Measurements from ENCODE around the gene NPB. TPM values are rescaled to one million over a fixed set of nuclear protein-coding genes. Genes with fewer than 3 reads are reported as not detected.

Gene NPB
- polyA plus RNA-seq, 12 donors = 0.14 to 0.81 (median 0.49) TPM; not detected in 2

DNA sequence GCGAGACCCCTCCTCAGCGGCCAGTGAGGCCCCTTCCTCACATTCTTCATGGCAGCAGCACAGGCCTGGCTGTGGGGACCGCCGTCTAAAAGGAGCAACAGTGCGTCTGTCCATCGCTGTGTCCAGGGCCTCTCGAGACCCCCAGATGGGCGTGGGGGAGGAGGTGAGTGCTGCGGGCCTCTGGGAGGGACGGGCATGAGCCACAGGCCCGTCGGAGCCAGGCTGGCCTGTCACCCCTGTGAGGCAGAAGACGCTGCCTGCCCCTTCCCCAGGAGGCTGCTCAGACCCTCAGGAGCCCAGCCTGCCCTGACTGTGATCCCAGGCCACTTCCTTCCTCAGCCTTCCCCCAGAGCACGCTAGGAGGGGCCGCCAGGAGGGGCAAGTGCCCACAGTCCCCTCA lies 37.2 kb downstream of the NPB start:
- no peak for DNase-seq

GRCh38 chr17:81939881-81940385 lies 37.9 kb downstream of the NPB start:
- no peak for DNase-seq

GRCh38 chr17:81940538-81941483 lies 38.8 kb downstream of the NPB start:
- no peak for DNase-seq

DNA sequence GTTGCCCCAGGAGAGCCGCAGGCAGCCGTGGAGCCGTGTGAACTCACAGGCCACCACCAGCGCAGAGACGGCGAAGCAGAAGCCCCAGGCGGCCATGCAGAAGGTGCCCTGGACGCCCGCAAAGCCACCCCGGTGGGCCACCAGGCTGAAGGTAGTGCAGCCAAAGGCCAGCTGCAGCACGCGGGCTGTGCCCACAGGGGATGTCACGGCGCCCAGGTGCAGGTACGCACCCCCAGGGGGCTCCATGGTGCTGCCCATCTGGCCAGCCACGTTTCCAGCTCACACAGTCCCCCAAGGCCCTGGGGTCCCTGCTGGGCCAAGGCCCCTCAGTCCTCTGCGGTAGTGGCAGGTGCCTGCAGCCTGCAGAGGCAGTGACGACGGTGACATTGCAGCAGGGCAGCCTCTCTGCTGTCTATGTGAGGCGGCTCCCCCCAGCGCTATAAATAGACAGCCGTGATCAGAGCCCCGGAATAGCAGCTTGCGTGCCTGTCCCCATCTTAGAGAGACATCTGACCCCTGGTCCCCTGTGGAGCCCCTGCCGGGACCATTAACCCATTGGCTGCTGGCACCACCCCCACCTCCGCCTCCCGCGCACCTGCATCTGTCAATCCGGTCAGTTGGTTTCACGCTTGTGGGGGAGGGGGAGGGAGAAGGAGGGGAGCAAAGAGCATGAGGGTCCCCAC lies 39.6 kb downstream of the NPB start:
- no peak for DNase-seq

DNA sequence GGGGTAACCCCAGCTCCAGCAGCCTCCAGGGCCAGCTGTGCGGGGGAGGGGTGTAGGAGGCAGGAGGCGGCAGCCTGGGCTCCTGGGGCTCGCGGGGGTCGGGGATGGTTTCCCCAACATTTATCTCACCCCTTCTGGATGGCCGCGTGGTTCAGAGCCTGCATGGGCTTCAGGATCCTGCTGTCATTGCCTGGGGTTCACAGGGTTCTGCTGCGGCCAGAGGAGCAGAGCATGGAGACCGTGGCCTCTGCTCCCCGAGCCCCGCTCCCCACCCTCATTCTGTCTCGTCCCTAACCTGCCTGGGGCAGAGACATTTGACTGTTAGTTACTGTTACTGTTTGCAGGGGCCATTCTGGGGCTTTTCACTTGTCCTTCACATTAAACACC lies 40.1 kb downstream of the NPB start:
- no peak for DNase-seq

DNA sequence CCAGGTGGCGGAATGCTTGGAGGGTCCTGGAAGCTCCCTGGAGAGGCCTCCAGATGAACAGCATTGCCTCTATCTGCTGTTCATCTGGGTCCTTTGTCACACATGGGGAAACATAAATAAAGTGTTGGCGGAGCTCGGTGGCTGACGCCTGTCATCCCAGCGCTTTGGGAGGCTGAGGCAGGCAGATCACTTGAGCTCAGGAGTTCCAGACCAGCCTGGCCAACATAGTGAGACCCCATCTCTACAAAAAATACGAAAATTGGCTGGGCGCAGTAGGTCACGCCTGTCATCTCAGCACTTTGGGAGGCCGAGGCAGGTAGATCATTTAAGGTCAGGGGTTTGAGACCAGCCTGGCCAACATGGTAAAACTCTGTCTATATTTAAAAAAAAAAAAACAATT lies 42.8 kb downstream of the NPB start:
- DNase-seq = no peak

DNA sequence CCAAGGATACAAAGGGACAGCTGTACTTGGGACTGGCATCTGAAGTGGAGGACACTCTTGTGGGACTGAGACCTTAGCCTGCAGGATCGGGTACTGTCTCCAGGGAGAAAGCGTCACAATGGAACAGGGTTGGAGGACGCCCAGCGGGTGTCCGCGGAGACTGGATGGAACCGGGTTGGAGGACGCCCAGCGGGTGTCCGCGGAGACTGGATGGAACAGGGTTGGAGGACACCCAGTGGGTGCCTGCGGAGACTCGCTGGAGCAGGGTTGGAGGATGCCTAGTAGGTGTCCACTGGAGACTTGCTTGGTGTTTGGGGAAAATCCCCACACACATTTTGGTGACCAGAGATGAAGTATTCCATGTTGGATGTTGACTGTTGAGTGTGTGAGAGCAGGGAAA lies 45.2 kb downstream of the NPB start, which contains the start of gene MYADML2:
Gene MYADML2 (minus strand): TSS at position 45 of the 400 bp plus-strand sequence. CDS start 5,492 bp downstream, outside the sequence.
- no peak for DNase-seq

DNA sequence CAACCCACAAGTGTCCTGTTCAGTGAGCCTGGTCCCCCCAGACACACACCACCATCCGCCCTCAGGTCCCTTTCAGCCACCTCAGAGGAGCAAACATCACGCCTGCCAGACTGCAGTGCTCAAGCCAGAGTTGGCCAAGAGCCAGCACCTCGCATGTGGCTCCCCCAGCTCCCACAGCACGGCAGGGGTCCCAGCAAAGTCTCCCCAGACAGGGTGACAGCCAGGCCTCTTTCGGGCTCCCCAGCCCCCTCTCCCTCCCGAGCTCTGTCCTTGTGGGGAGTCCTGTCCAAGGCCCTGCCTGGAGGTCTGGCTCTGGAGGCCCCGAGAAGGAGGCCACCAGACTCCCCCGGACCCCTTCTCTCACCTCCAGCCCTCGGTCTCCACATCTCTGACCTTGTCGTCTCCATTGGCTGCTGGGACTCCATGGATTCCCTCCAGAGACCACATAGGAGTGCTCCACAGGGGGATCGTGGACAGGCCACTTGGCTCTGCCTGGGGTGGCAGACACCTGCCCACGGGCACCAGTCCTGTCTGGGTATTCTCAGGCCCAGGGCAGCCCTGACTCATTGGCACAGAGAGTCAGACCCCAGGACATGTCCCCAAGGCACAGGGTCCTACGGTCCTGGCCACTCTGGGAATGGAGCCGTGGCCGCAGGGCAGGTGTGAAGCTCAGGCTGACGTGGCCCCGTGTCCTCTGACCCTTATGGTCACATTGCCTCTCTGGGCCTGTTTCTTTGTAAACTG lies 46.8 kb downstream of the NPB start:
- DNase-seq = no peak

- no peak for DNase-seq
These were observed 48.5 kb downstream of the NPB start for GRCh38 chr17:81950501-81950900.

DNA sequence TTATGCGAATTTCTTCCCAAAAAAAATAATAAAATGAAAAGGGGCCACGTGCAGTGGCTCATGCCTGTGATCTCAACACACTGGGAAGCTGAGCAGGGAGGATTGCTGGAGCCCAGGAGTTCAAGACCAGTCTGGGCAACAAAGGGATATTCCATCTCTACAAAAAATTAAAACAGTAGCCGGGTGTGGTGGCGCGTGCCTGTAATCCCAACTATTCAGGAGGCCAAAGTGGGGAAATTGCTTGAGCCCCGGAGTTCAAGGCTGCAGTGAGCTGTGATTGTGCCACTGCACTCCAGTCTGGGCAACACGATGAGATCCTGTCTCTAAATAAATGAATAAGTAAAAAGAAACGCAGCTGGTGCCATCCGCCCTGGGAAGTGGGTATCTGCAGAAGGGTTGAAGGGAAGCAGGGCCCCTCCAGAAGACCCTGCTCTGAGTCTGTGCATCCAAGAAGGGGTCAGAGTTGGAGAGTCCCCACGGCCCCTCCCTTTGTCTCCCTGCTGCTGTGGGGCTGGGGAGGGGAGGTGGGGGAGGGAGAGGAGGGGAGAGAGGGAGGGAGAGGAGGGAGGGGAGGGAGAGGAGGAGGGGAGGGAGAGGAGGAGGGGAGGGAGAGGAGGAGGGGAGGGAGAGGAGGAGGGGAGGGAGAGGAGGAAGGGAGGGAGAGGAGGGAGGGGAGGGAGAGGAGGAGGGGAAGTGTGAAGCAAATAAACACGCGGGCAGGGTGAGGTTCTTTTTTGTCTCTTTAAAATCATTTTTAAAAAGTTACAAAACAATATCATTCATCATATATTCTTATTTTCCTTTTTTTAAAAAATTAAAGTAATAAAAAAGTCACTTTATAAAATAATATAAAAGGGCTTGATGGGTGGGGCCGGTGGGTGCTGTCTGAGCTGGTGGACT lies 50.0 kb downstream of the NPB start:
- no peak for DNase-seq

Other genes with a start within 250 kb of the NPB start
- 1 to 10 TPM in 10 of 12 donors, not detected in 2; 1.4 to 7.6 (median 3.1) TPM for gene PDE6G, start 245.7 kb upstream of the NPB start, polyA plus RNA-seq (ENCODE audit: insufficient read length in 12 of 12)
- 10 to 100 TPM in 3 of 12 donors, 1 to 10 TPM in 8, not detected in 1; 7.0 to 18.7 (median 8.1) TPM for gene OXLD1, start 235.6 kb upstream of the NPB start, polyA plus RNA-seq (ENCODE audit: insufficient read length in 12 of 12)
- gene CCDC137, start 235.5 kb upstream of the NPB start, polyA plus RNA-seq (ENCODE audit: insufficient read length in 12 of 12) = 10 to 100 TPM in 10 of 12 donors, 1 to 10 TPM in 1, not detected in 1; 9.3 to 23.9 (median 12.6) TPM
- gene ARL16, start 218.4 kb upstream of the NPB start, polyA plus RNA-seq (ENCODE audit: insufficient read length in 12 of 12) = 10 to 100 TPM in 11 of 12 donors, not detected in 1; 21.2 to 39.2 (median 30.1) TPM
- 10 to 100 TPM in 11 of 12 donors, not detected in 1; 43.4 to 93.4 (median 50.8) TPM for gene HGS, start 218.2 kb upstream of the NPB start, polyA plus RNA-seq (ENCODE audit: insufficient read length in 12 of 12)
- 100 to 1,000 TPM in 1 of 12 donors, 10 to 100 TPM in 10, not detected in 1; 28.6 to 123 (median 48.1) TPM for gene MRPL12, start 198.9 kb upstream of the NPB start, polyA plus RNA-seq (ENCODE audit: insufficient read length in 12 of 12)
- gene SLC25A10, start 190.0 kb upstream of the NPB start, polyA plus RNA-seq (ENCODE audit: insufficient read length in 12 of 12) = 10 to 100 TPM in 1 of 12 donors, 1 to 10 TPM in 10, not detected in 1; 1.2 to 22.7 (median 2.9) TPM
- under 1 TPM in 4 of 12 donors, not detected in 8; 0.18 to 0.33 (median 0.22) TPM for gene GCGR, start 98.1 kb upstream of the NPB start, polyA plus RNA-seq (ENCODE audit: insufficient read length in 12 of 12)
- 100 to 1,000 TPM in 3 of 12 donors, 10 to 100 TPM in 8, not detected in 1; 73.5 to 264 (median 95.5) TPM for gene MCRIP1, start 68.9 kb upstream of the NPB start, polyA plus RNA-seq (ENCODE audit: insufficient read length in 12 of 12)
- gene PPP1R27, start 67.2 kb upstream of the NPB start, polyA plus RNA-seq (ENCODE audit: insufficient read length in 12 of 12) = 10 to 100 TPM in 11 of 12 donors, not detected in 1; 10.9 to 61.9 (median 26.1) TPM
- gene P4HB, start 41.7 kb upstream of the NPB start, polyA plus RNA-seq (ENCODE audit: insufficient read length in 12 of 12) = 100 to 1,000 TPM in 11 of 12 donors, not detected in 1; 346 to 655 (median 404) TPM
- gene ARHGDIA, start 30.9 kb upstream of the NPB start, polyA plus RNA-seq (ENCODE audit: insufficient read length in 12 of 12) = 100 to 1,000 TPM in 11 of 12 donors, not detected in 1; 114 to 310 (median 158) TPM
- 100 to 1,000 TPM in 1 of 12 donors, 10 to 100 TPM in 11; 45.6 to 887 (median 57.3) TPM for gene ALYREF, start 10.7 kb upstream of the NPB start, polyA plus RNA-seq (ENCODE audit: insufficient read length in 12 of 12)
- 100 to 1,000 TPM in 2 of 12 donors, 10 to 100 TPM in 9, not detected in 1; 52.4 to 123 (median 89.3) TPM for gene ANAPC11, start 10.5 kb upstream of the NPB start, polyA plus RNA-seq (ENCODE audit: insufficient read length in 12 of 12)
- 10 to 100 TPM in 6 of 12 donors, 1 to 10 TPM in 5, not detected in 1; 8.1 to 17.0 (median 10.0) TPM for gene PCYT2, start 9.2 kb downstream of the NPB start, polyA plus RNA-seq (ENCODE audit: insufficient read length in 12 of 12)
- 10 to 100 TPM in 2 of 12 donors, 1 to 10 TPM in 9, not detected in 1; 4.1 to 15.8 (median 6.4) TPM for gene SIRT7, start 15.9 kb downstream of the NPB start, polyA plus RNA-seq (ENCODE audit: insufficient read length in 12 of 12)
- 10 to 100 TPM in 11 of 12 donors, not detected in 1; 11.0 to 17.4 (median 13.7) TPM for gene MAFG, start 25.5 kb downstream of the NPB start, polyA plus RNA-seq (ENCODE audit: insufficient read length in 12 of 12)
- 100 to 1,000 TPM in 1 of 12 donors, 10 to 100 TPM in 10, not detected in 1; 46.4 to 100 (median 58.3) TPM for gene PYCR1, start 35.1 kb downstream of the NPB start, polyA plus RNA-seq (ENCODE audit: insufficient read length in 12 of 12)
- gene MYADML2, start 45.0 kb downstream of the NPB start, polyA plus RNA-seq (ENCODE audit: insufficient read length in 12 of 12) = 10 to 100 TPM in 9 of 12 donors, 1 to 10 TPM in 2, not detected in 1; 6.0 to 35.9 (median 18.5) TPM
- 1 to 10 TPM in 10 of 12 donors, not detected in 2; 1.9 to 7.7 (median 3.5) TPM for gene NOTUM, start 58.9 kb downstream of the NPB start, polyA plus RNA-seq (ENCODE audit: insufficient read length in 12 of 12)
- gene ASPSCR1, start 75.4 kb downstream of the NPB start, polyA plus RNA-seq (ENCODE audit: insufficient read length in 12 of 12) = 10 to 100 TPM in 11 of 12 donors, not detected in 1; 17.2 to 80.2 (median 21.5) TPM
- gene CENPX, start 120.6 kb downstream of the NPB start, polyA plus RNA-seq (ENCODE audit: insufficient read length in 12 of 12) = 10 to 100 TPM in 11 of 12 donors, not detected in 1; 26.1 to 35.6 (median 30.8) TPM
- gene LRRC45, start 121.1 kb downstream of the NPB start, polyA plus RNA-seq (ENCODE audit: insufficient read length in 12 of 12) = 10 to 100 TPM in 2 of 12 donors, 1 to 10 TPM in 9, not detected in 1; 6.3 to 31.7 (median 8.0) TPM
- 10 to 100 TPM in 3 of 12 donors, 1 to 10 TPM in 8, not detected in 1; 4.0 to 28.9 (median 6.4) TPM for gene RAC3, start 129.4 kb downstream of the NPB start, polyA plus RNA-seq (ENCODE audit: insufficient read length in 12 of 12)
- gene DCXR, start 135.5 kb downstream of the NPB start, polyA plus RNA-seq (ENCODE audit: insufficient read length in 12 of 12) = 10 to 100 TPM in 11 of 12 donors, not detected in 1; 26.8 to 54.2 (median 34.6) TPM
- gene RFNG, start 149.6 kb downstream of the NPB start, polyA plus RNA-seq (ENCODE audit: insufficient read length in 12 of 12) = 10 to 100 TPM in 11 of 12 donors, not detected in 1; 22.8 to 56.6 (median 30.1) TPM
- 10 to 100 TPM in 11 of 12 donors, not detected in 1; 55.7 to 91.1 (median 62.2) TPM for gene GPS1, start 149.7 kb downstream of the NPB start, polyA plus RNA-seq (ENCODE audit: insufficient read length in 12 of 12)
- 10 to 100 TPM in 11 of 12 donors, not detected in 1; 37.9 to 72.2 (median 54.8) TPM for gene DUS1L, start 163.6 kb downstream of the NPB start, polyA plus RNA-seq (ENCODE audit: insufficient read length in 12 of 12)
- gene FASN, start 196.0 kb downstream of the NPB start, polyA plus RNA-seq (ENCODE audit: insufficient read length in 12 of 12) = 10 to 100 TPM in 11 of 12 donors, not detected in 1; 15.7 to 62.2 (median 24.1) TPM